B cell (primary cell): ENCODE data around the gene TNIK. TPM values are rescaled to one million over a fixed set of nuclear protein-coding genes. Genes with fewer than 3 reads are reported as not detected.
A peak's percentile ranks its signal among the peaks of the same experiment; 100 is the strongest.

Experiments used
- ATAC-seq: fragments of 200-7000 bp; cut with Tn5 transposase; one replicate; pipeline ENCODE4 v1.10.0; 2021; ENCODE audit warnings: low read depth, mild to moderate bottlenecking, moderate number of reproducible peaks, moderate library complexity
- CTCF ChIA-PET: fragments of 350-600 bp; sonication (Branson Sonifier 250); formaldehyde crosslinking; loops from one replicate; lab custom pipeline; 2021; ENCODE audit warnings: antibody characterized with exemption, inconsistent platforms; lab: Charles Lee
- POLR2A ChIA-PET: fragments of 350-600 bp; sonication (Branson Sonifier 250); formaldehyde crosslinking; loops from one replicate; lab custom pipeline; 2021; ENCODE audit warnings: antibody characterized with exemption; lab: Charles Lee
- DNase-seq: peaks from one replicate; pipeline ENCODE4 v3.0.0; 2013
- H2AFZ ChIP-seq: 2 replicates; pipeline ENCODE4 v1.6.1; 2012; ENCODE audit warnings: mild to moderate bottlenecking, low read depth, low read length; ENCODE audit not compliant: insufficient read depth, poor library complexity, severe bottlenecking
- H3K27ac ChIP-seq, 2 donors: 1 replicate in 1 of 2; 2 replicates in 1 of 2; pipeline ENCODE4 v1.5.1; 2012 to 2013; ENCODE audit warnings: low read length in 2 of 2, mild to moderate bottlenecking in 2 of 2, moderate library complexity in 1 of 2
- H3K27me3 ChIP-seq, 4 experiments: fragments of 200-600 bp in 1 of 4; sonication (generic) in 1 of 4; replicated peaks in 1 of 4; 1 replicate in 2 of 4; 2 replicates in 2 of 4; pipeline versions ENCODE4 v1.6.1 to v1.7.0; 2013 to 2016; ENCODE audit warnings: low read length in 3 of 4, mild to moderate bottlenecking in 2 of 4, mixed read lengths in 1 of 4, moderate library complexity in 1 of 4; ENCODE audit not compliant: insufficient read depth in 4 of 4, control insufficient read depth in 3 of 4; ENCODE audit errors: control extremely low read depth in 1 of 4
- H3K36me3 ChIP-seq, 2 experiments: replicated peaks in 1 of 2; 1 replicate in 1 of 2; 2 replicates in 1 of 2; pipeline versions ENCODE4 v1.6.1 to v1.7.1; 2013; ENCODE audit warnings: low read length in 1 of 2; ENCODE audit not compliant: insufficient read depth in 2 of 2, control insufficient read depth in 1 of 2; ENCODE audit errors: control extremely low read depth in 1 of 2, extremely low read depth in 1 of 2
- H3K4me1 ChIP-seq, 2 donors: fragments of 200-600 bp in 1 of 2; sonication (generic) in 1 of 2; 1 replicate in 1 of 2; 2 replicates in 1 of 2; pipeline versions ENCODE4 v1.5.1 to v1.6.1; 2013 to 2017; ENCODE audit warnings: low read length in 2 of 2; ENCODE audit not compliant: control insufficient read depth in 2 of 2, insufficient read depth in 2 of 2
- H3K4me2 ChIP-seq: replicated peaks from 2 replicates; pipeline ENCODE3; 2012; ENCODE audit warnings: mild to moderate bottlenecking, low read depth, low read length; ENCODE audit not compliant: poor library complexity, severe bottlenecking
- H3K4me3 ChIP-seq, 5 experiments: fragments of 200-600 bp in 1 of 5; sonication (generic) in 1 of 5; 1 replicate in 3 of 5; 2 replicates in 2 of 5; pipeline versions ENCODE4 v1.5.1 to v1.7.0; 2011 to 2016; ENCODE audit warnings: low read length in 4 of 5, mild to moderate bottlenecking in 4 of 5, low read depth in 2 of 5, control low read depth in 1 of 5, moderate library complexity in 1 of 5; ENCODE audit not compliant: insufficient read depth in 1 of 5; ENCODE audit errors: control extremely low read depth in 1 of 5, extremely low read depth in 1 of 5
- H3K79me2 ChIP-seq: fragments of 200-600 bp; sonication (generic); one replicate; pipeline ENCODE4 v1.6.0; 2016; ENCODE audit warnings: low read length; ENCODE audit not compliant: control insufficient read depth, insufficient read depth
- H3K9ac ChIP-seq: fragments of 200-600 bp; sonication (generic); 2 replicates; pipeline ENCODE4 v1.6.1; 2017; ENCODE audit warnings: mild to moderate bottlenecking, low read length, moderate library complexity
- H3K9me3 ChIP-seq, 3 donors: one replicate each; pipeline versions ENCODE4 v1.6.1 to v1.7.1; 2013; ENCODE audit warnings: low read length in 2 of 3; ENCODE audit not compliant: control insufficient read depth in 2 of 3, insufficient read depth in 1 of 3; ENCODE audit errors: control extremely low read depth in 1 of 3
- H4K20me1 ChIP-seq: 2 replicates; pipeline ENCODE4 v1.6.0; 2012; ENCODE audit warnings: mild to moderate bottlenecking, low read length; ENCODE audit not compliant: insufficient read depth, control insufficient read depth, poor library complexity, severe bottlenecking
- H3K27ac Mint-ChIP-seq: one replicate; pipeline ENCODE4 v1.8.0; 2021; ENCODE audit warnings: mixed read lengths
- H3K27me3 Mint-ChIP-seq: one replicate; pipeline ENCODE4 v1.8.0; 2021; ENCODE audit warnings: mixed read lengths
- H3K4me1 Mint-ChIP-seq: one replicate; pipeline ENCODE4 v1.8.0; 2021; ENCODE audit warnings: mixed read lengths
- H3K4me3 Mint-ChIP-seq: one replicate; pipeline ENCODE4 v1.8.0; 2021; ENCODE audit warnings: mixed read lengths
- H3K9me3 Mint-ChIP-seq: one replicate; pipeline ENCODE4 v1.8.0; 2022; ENCODE audit warnings: mixed read lengths; ENCODE audit not compliant: insufficient read depth
- EZH2 ChIP-seq: IDR thresholded peaks from 2 replicates; pipeline ENCODE4 v1.6.1; 2012; ENCODE audit warnings: borderline replicate concordance, low read depth, mild to moderate bottlenecking, moderate library complexity, low read length; ENCODE audit not compliant: insufficient read depth, poor library complexity, severe bottlenecking
- WGBS: methylation state at CpG from one replicate; pipeline ENCODE4 v1.1.5; 2013; ENCODE audit warnings: missing lambda C conversion rate; ENCODE audit not compliant: insufficient coverage; 5-methylcytosine and 5-hydroxymethylcytosine counted together
- intact Hi-C: fragments of 100-400 bp; cut with micrococcal nuclease; formaldehyde crosslinking; loops from one replicate; pipeline ENCODE4 v1.10.0; 2022
- polyA plus RNA-seq: library from polyadenylated mRNA; depleted of rRNA; stranded (reverse); fragments of >200 nt; gene quantifications from 2 replicates; pipeline ENCODE4 v1.2.3, GENCODE V29; 2012
- total RNA-seq, 2 donors: library from RNA; stranded (reverse); fragments of 120-200 nt in 1 of 2; gene quantifications; 1 replicate in 1 of 2; 2 replicates in 1 of 2; pipeline versions ENCODE4 v1.2.3 to v1.2.4, GENCODE V29; 2013 to 2022
- TF ChIP-seq, protein P1 (sequence below): fragments of 200-600 bp; IDR thresholded peaks from one replicate; pipeline ENCODE4 v1.8.0; 2022; ENCODE audit warnings: antibody characterized with exemption, mild to moderate bottlenecking

The TNIK gene
- total and polyA plus RNA-seq, 2 donors (not counting 1 experiment from before 2014, with no cell fraction given), result 0.66 to 7.7 TPM

DNA sequence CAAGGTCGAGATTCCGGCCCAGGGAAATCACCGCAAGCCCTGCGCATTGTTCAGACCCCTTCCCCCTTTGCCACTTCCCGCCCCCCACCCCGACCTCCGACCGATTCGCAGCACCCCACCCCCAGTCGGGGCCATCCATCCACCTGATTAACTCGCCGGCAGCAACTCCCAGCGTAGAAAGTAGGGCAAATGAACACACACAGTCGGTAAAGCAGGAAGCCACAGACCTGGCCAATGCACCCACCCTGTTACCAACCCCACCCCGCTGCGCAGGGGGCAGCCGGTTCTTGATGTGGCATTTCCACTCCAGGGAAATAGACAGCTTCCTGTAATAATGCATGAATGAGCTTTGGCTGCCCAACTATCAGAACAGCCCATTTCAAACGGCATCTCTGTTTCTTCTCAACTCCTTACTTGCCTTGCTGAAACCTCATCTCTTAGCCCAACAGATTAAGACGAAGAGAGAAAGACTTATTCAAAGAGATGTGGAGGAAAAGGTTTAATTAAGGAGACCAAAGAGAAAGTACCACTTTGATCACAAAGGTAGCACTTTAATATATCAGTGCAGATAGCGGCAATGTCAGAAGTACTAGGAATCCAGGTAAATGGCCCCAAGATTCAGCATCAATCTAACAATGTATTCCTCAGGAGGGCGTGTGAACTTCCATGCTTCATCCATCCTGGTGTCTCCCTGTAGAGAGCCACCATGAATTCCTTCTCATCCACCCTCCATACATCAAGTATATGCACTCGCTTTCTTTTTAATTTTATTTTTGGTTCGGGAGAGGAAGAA lies 1.9 kb downstream of the TNIK start:
- H3K9me3 ChIP-seq, result no peaks in the 10 kb centered on the region
- Mint-ChIP-seq H3K4me1 (peaks cover 39% of the 10 kb centered on the region), H3K9me3 (no peaks in the 10 kb centered on the region), H3K27ac (peak overlapping the region; percentile 5), H3K27me3 (peaks cover 10% of the 10 kb centered on the region), H3K4me3 (peak overlapping the region; percentile 90)
- peak overlapping the region; percentile 82 for H3K9ac ChIP-seq
- H3K4me2 ChIP-seq, result peak overlapping the region; percentile 95
- no peak overlapping the region for H3K27ac ChIP-seq
- peak overlapping the region in 4 of 5 experiments; percentile 43 to 80 (median 76) for H3K4me3 ChIP-seq
- intact Hi-C loops, result no loop called here
- POLR2A ChIA-PET, result no interaction called here
- ATAC-seq (no peak), DNase-seq (peak; percentile 31)
- H3K4me1 ChIP-seq, result peaks cover 26 to 27% of the 10 kb centered on the region in 2 donors
- CTCF ChIA-PET, result no interaction called here
- H2AFZ ChIP-seq, result peak overlapping the region; percentile 78
- H3K27me3 ChIP-seq, result peaks cover 0 to 11% (median 2%) of the 10 kb centered on the region in 4 experiments
- H3K36me3 ChIP-seq, result no peaks in the 10 kb centered on the region
- TF ChIP-seq, protein P1, sequence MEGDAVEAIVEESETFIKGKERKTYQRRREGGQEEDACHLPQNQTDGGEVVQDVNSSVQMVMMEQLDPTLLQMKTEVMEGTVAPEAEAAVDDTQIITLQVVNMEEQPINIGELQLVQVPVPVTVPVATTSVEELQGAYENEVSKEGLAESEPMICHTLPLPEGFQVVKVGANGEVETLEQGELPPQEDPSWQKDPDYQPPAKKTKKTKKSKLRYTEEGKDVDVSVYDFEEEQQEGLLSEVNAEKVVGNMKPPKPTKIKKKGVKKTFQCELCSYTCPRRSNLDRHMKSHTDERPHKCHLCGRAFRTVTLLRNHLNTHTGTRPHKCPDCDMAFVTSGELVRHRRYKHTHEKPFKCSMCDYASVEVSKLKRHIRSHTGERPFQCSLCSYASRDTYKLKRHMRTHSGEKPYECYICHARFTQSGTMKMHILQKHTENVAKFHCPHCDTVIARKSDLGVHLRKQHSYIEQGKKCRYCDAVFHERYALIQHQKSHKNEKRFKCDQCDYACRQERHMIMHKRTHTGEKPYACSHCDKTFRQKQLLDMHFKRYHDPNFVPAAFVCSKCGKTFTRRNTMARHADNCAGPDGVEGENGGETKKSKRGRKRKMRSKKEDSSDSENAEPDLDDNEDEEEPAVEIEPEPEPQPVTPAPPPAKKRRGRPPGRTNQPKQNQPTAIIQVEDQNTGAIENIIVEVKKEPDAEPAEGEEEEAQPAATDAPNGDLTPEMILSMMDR, result no peak
- TF ChIP-seq EZH2, result no peak
- H3K79me2 ChIP-seq, result no peaks in the 10 kb centered on the region
- no peaks in the 10 kb centered on the region for H4K20me1 ChIP-seq
- 8% methylated on average over 8 of the region's 23 CpGs for WGBS

DNA sequence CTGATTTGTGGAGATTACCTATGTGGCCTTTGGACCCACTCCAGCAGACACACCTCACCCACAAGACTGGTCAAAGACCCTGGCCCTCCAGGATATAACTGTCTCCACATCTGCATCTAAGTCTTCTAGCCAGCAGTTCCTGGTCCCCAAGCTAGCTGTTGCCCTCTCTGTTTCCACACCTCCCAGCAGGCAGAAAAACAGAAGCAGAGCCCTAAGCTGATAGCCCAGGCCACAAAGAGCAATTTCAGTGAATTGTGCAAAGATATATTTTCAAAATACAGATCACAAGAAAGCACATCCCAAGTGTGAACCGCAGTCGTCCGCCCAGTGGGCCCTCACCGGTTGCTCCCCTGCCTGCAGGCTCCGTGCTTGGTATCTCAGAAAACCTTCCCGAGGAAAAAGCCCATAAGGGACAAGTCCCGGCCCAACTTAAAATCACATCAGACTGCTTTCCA lies 2.6 kb downstream of the TNIK start:
- no peaks in the 10 kb centered on the region for H3K79me2 ChIP-seq

More for the DNA sequence above, 2.6 kb downstream of the TNIK start:
- Mint-ChIP-seq H3K9me3 (no peaks in the 10 kb centered on the region), H3K4me1 (peaks cover 39% of the 10 kb centered on the region), H3K27me3 (peaks cover 10% of the 10 kb centered on the region), H3K4me3 (peak overlapping the region; percentile 90), H3K27ac (peak overlapping the region; percentile 11)
- Histone ChIP-seq H2AFZ (peak overlapping the region; percentile 78), H3K4me2 (peak overlapping the region; percentile 95), H3K9ac (peak overlapping the region; percentile 82), H3K27me3 (peaks cover 0 to 7% (median 2%) of the 10 kb centered on the region in 4 experiments), H3K36me3 (no peaks in the 10 kb centered on the region), H3K9me3 (no peaks in the 10 kb centered on the region), H3K4me1 (peaks cover 26 to 27% of the 10 kb centered on the region in 2 donors), H4K20me1 (no peaks in the 10 kb centered on the region), H3K27ac (no peak overlapping the region), H3K4me3 (peak overlapping the region in 1 of 5 experiments; percentile 80)
- ATAC-seq (no peak), DNase-seq (no peak)
- ChIA-PET POLR2A (no interaction called here), CTCF (no interaction called here)
- TF ChIP-seq, protein P1, result no peak
- TF ChIP-seq EZH2, result no peak
- intact Hi-C loops, result no loop called here
- 33% methylated on average over 7 of the region's 7 CpGs for WGBS
